ENCODE data around the gene CCDC30. TPM values are rescaled to one million over a fixed set of nuclear protein-coding genes. Genes with fewer than 3 reads are reported as not detected.

The CCDC30 gene
- 1 to 10 TPM in 2 of 4 donors, under 1 TPM in 2; 0.38 to 2.2 (median 1.0) TPM for total RNA-seq

- DNase-seq (ENCODE audit: low spot score in 2 of 2): peak; percentile 98
- 1% methylated on average over 59 of the region's 59 CpGs for WGBS, 2 donors
- peak within 1 kb of the TSS; percentile 15 for H3K4me3 ChIP-seq (ENCODE audit: low read depth, poor library complexity, severe bottlenecking)
- no peak for TF ChIP-seq POLR2A (IDR thresholded peaks at IDR 0.05)
- TF ChIP-seq, protein P1, sequence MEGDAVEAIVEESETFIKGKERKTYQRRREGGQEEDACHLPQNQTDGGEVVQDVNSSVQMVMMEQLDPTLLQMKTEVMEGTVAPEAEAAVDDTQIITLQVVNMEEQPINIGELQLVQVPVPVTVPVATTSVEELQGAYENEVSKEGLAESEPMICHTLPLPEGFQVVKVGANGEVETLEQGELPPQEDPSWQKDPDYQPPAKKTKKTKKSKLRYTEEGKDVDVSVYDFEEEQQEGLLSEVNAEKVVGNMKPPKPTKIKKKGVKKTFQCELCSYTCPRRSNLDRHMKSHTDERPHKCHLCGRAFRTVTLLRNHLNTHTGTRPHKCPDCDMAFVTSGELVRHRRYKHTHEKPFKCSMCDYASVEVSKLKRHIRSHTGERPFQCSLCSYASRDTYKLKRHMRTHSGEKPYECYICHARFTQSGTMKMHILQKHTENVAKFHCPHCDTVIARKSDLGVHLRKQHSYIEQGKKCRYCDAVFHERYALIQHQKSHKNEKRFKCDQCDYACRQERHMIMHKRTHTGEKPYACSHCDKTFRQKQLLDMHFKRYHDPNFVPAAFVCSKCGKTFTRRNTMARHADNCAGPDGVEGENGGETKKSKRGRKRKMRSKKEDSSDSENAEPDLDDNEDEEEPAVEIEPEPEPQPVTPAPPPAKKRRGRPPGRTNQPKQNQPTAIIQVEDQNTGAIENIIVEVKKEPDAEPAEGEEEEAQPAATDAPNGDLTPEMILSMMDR (IDR thresholded peaks at IDR 0.05): no peak
- intact Hi-C loops (cut with DNase I; ENCODE audit: low total_unique reads): no loop called here
These were observed at the start of gene CCDC30 for GRCh38 chr1:42462828-42463763. Gene CCDC30 (plus strand): TSS chr1:42463286. CDS start chr1:42480552, 17,266 bp downstream.

- intact Hi-C loops (cut with DNase I; ENCODE audit: low total_unique reads): no loop called here
- no peak for DNase-seq (ENCODE audit: low spot score in 2 of 2)
- no peak for TF ChIP-seq POLR2A (IDR thresholded peaks at IDR 0.05)
- TF ChIP-seq, protein P1 (IDR thresholded peaks at IDR 0.05): no peak
- no peak overlapping the region for H3K4me3 ChIP-seq (ENCODE audit: low read depth, poor library complexity, severe bottlenecking)
- WGBS, 2 donors: 82 to 83% methylated on average over 17 of the region's 17 CpGs
These were observed 48.3 kb upstream of the CCDC30 start for GRCh38 chr1:42414551-42415496.

- intact Hi-C loops (cut with DNase I; ENCODE audit: low total_unique reads): no loop called here
- no peak overlapping the region for H3K4me3 ChIP-seq (ENCODE audit: low read depth, poor library complexity, severe bottlenecking)
- no peak for DNase-seq (ENCODE audit: low spot score in 2 of 2)
- TF ChIP-seq, protein P1 (IDR thresholded peaks at IDR 0.05): no peak
- no peak for TF ChIP-seq POLR2A (IDR thresholded peaks at IDR 0.05)
- WGBS, 2 donors: 74 to 75% methylated on average over 3 of the region's 3 CpGs
These were observed 45.9 kb upstream of the CCDC30 start for GRCh38 chr1:42417166-42417565.

DNA sequence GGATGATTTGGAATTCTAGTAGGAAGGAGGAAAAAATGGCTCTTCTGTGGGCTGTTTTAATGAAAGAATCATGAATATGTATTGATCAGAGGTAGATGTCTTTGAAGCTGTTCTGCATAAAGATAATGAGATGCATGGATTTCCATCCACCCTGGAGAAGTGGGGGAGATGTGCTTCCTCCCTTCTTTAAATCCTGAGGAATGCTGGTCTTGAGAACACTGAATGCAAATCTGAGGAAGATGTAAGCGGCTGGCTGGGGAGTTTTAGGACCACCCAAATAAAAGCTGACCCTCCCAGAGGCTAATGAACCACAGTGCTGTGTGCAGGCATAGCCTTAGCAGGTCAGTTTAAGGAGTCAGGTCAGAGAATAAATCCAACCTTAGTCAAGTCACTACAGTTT lies 44.6 kb upstream of the CCDC30 start:
- no peak for DNase-seq (ENCODE audit: low spot score in 2 of 2)
- intact Hi-C loops (cut with DNase I; ENCODE audit: low total_unique reads): no loop called here
- TF ChIP-seq POLR2A (IDR thresholded peaks at IDR 0.05): no peak
- TF ChIP-seq, protein P1 (IDR thresholded peaks at IDR 0.05): no peak
- WGBS, 2 donors: 84 to 90% methylated on average over 1 of the region's 1 CpG
- H3K4me3 ChIP-seq (ENCODE audit: low read depth, poor library complexity, severe bottlenecking): no peak overlapping the region

- TF ChIP-seq, protein P1 (IDR thresholded peaks at IDR 0.05): no peak
- TF ChIP-seq POLR2A (IDR thresholded peaks at IDR 0.05): no peak
- intact Hi-C loops (cut with DNase I; ENCODE audit: low total_unique reads): no loop called here
- WGBS, 2 donors: 45 to 48% methylated on average over 5 of the region's 5 CpGs
- no peak for DNase-seq (ENCODE audit: low spot score in 2 of 2)
- H3K4me3 ChIP-seq (ENCODE audit: low read depth, poor library complexity, severe bottlenecking): no peak overlapping the region
These were observed 43.8 kb upstream of the CCDC30 start for GRCh38 chr1:42419126-42419821.
